ENCODE results near the gene MIER2. TPM values are rescaled to one million over a fixed set of nuclear protein-coding genes. Genes with fewer than 3 reads are reported as not detected.
"Not testable (repeated sequence)": the region's sequence is repeated elsewhere in the genome, so short reads cannot be mapped to it uniquely, and the experiment has no call there.

Gene MIER2
- total and polyA plus RNA-seq, 4 donors, result 9.4 to 49.0 (median 28.4) TPM

DNA sequence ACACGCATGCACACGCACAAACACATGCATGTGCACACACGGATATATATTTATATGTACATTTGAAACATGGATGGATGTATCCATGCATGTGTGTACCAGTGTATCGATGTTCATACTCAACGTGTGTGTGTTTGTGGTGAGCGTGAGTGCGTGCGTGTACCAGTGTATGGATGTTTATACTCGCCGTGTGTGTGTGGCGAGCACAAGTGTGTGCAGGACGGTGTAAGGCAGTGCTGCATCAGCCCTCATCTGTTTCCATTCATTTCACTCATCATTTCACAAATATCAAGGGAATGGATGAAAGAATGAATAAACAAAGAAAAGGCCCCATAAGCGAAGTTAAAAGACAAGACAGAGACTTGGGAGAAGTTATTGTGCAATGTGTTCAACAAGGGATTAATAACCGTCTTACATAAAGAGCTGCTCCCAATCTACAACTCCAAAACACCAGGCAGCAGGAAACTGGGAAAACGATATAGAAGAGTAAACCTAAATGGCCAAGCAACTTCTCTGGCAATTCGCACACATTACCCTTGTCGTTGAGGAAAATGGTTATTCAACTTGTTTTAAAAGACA, 21.7 kb upstream of the MIER2 start:
- DNase-seq (ENCODE audit: low read depth in 4 of 6, low spot score in 6 of 6), result no peak
- Histone ChIP-seq H3K4me3 (ENCODE audit: low read depth, low read length) (no peak overlapping the region), H3K27me3 (ENCODE audit: control insufficient read depth, insufficient read depth, low read length) (no peaks in the 10 kb centered on the region), H3K9me3 (ENCODE audit: control insufficient read depth, insufficient read depth, low read length) (no peaks in the 10 kb centered on the region), H3K4me1 (ENCODE audit: control insufficient read depth, insufficient read depth, low read length) (no peaks in the 10 kb centered on the region), H3K27ac (ENCODE audit: low read depth, low read length) (no peak overlapping the region), H3K36me3 (ENCODE audit: control insufficient read depth, insufficient read depth, low read length) (no peaks in the 10 kb centered on the region)
- WGBS (ENCODE audit: insufficient coverage), result 93% methylated on average over 7 of the region's 17 CpGs

DNA sequence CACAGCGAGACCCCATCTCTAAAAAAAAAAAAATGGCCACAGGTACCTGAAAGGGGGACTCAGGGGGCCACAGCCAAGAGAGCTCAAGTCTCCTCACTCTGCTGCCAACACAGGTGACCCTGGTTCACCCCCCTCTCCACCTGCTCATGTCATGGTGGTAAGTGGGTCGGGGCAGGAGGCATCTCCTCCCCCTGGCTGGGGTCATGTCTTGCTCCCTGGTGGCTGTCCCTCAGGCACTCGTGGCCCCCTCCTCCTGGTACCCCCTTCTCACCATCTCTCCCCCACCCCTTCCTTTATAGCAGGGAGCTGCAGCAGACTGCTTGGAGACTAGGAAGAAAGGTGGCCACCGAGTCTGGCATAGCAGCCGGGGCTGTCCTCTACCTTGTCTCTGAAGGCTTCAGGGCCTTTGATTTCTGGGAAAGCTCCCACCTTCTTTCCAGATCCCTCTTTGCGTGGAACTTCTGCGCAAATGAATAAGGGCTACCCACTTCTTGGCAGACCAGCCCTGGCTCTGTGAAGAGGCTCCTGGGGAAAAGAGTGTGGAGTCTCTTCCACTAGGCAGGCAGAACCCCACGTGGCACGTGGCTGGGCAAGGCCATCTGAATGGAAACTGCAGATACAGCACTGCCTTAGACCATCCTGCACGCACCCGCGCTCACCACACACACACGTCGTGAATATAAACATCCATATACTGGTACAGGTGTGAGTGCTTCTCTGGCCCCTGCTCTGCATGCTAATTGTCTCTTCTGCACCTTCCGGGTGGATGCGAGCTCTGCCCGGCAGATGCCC, 20.1 kb upstream of the MIER2 start:
- no peaks in the 10 kb centered on the region for H3K36me3 ChIP-seq (ENCODE audit: control insufficient read depth, insufficient read depth, low read length)
- H3K27me3 ChIP-seq (ENCODE audit: control insufficient read depth, insufficient read depth, low read length), result no peaks in the 10 kb centered on the region
- no peaks in the 10 kb centered on the region for H3K9me3 ChIP-seq (ENCODE audit: control insufficient read depth, insufficient read depth, low read length)
- H3K27ac ChIP-seq (ENCODE audit: low read depth, low read length), result no peak overlapping the region
- no peaks in the 10 kb centered on the region for H3K4me1 ChIP-seq (ENCODE audit: control insufficient read depth, insufficient read depth, low read length)
- WGBS (ENCODE audit: insufficient coverage), result 71% methylated on average over 13 of the region's 17 CpGs
- peak in 1 of 6 donors; percentile 26 for DNase-seq (ENCODE audit: low read depth in 4 of 6, low spot score in 6 of 6)
- no peak overlapping the region for H3K4me3 ChIP-seq (ENCODE audit: low read depth, low read length)

DNA sequence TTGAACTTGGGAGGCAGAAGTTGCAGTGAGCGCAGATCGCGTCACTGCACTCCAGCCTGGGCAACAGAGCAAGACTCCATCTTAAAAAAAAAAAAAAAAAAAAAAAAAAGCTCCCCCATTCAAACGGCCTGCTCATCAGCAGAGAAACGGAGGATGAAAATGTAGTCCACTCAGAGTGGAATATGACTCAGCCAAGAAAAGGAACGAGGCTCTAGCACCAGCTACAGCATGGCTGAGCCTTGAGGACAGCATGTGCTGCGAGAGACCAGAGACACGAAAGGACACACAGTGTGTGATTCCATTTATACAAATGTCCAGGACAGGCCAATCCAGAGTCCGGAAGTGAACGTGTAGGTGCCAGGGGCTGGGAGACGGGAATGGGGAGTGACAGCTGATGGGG, 18.1 kb upstream of the MIER2 start:
- Histone ChIP-seq H3K27ac (ENCODE audit: low read depth, low read length) (no peak overlapping the region), H3K27me3 (ENCODE audit: control insufficient read depth, insufficient read depth, low read length) (no peaks in the 10 kb centered on the region), H3K4me3 (ENCODE audit: low read depth, low read length) (no peak overlapping the region), H3K9me3 (ENCODE audit: control insufficient read depth, insufficient read depth, low read length) (no peaks in the 10 kb centered on the region), H3K4me1 (ENCODE audit: control insufficient read depth, insufficient read depth, low read length) (peaks cover 2% of the 10 kb centered on the region), H3K36me3 (ENCODE audit: control insufficient read depth, insufficient read depth, low read length) (no peaks in the 10 kb centered on the region)
- WGBS (ENCODE audit: insufficient coverage), result 92% methylated on average over 8 of the region's 11 CpGs
- no peak for DNase-seq (ENCODE audit: low read depth in 4 of 6, low spot score in 6 of 6)

DNA sequence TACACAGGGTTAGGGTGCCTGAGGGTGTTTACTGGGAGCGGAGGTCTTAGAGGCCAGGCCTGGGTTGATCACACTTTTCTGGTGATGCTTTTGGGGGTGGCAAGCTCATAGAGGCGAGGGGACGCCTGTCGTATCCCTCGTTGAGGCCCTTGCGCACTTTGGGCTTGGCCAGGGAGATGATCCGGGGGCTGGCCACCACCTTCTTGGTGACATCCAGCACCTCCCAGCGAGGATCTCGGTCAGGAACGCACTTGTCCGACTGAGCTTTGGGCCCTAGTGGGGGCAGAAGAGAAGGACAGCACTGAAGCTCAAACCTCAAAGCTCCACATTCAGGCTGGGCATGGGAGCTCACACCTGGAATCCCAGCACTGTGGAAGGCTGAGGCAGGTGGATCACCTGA, 17.6 kb upstream of the MIER2 start:
- H3K4me3 ChIP-seq (ENCODE audit: low read depth, low read length), result no peak overlapping the region
- H3K9me3 ChIP-seq (ENCODE audit: control insufficient read depth, insufficient read depth, low read length), result no peaks in the 10 kb centered on the region
- peaks cover 2% of the 10 kb centered on the region for H3K4me1 ChIP-seq (ENCODE audit: control insufficient read depth, insufficient read depth, low read length)
- H3K27me3 ChIP-seq (ENCODE audit: control insufficient read depth, insufficient read depth, low read length), result no peaks in the 10 kb centered on the region
- H3K36me3 ChIP-seq (ENCODE audit: control insufficient read depth, insufficient read depth, low read length), result no peaks in the 10 kb centered on the region
- DNase-seq (ENCODE audit: low read depth in 4 of 6, low spot score in 6 of 6), result no peak
- H3K27ac ChIP-seq (ENCODE audit: low read depth, low read length), result no peak overlapping the region
- WGBS (ENCODE audit: insufficient coverage), result 96% methylated on average over 10 of the region's 11 CpGs

DNA sequence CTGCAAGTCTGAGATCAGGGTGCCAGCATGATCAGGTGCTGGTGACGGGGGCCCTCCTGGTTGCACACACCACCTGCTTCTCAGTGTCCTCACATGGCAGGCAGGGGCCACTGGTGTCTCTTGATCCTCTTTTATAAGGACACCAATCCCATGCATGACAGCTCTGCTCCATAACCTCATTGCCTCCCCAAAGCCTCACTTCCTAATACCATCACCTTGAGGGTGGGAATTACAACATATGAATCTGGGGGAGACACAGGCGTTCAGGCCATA, 15.0 kb upstream of the MIER2 start:
- DNase-seq (ENCODE audit: low read depth in 4 of 6, low spot score in 6 of 6), result no peak
- H3K27me3 ChIP-seq (ENCODE audit: control insufficient read depth, insufficient read depth, low read length), result no peaks in the 10 kb centered on the region
- no peaks in the 10 kb centered on the region for H3K36me3 ChIP-seq (ENCODE audit: control insufficient read depth, insufficient read depth, low read length)
- 89% methylated on average over 1 of the region's 2 CpGs for WGBS (ENCODE audit: insufficient coverage)
- H3K9me3 ChIP-seq (ENCODE audit: control insufficient read depth, insufficient read depth, low read length), result no peaks in the 10 kb centered on the region
- H3K27ac ChIP-seq (ENCODE audit: low read depth, low read length), result no peak overlapping the region
- H3K4me3 ChIP-seq (ENCODE audit: low read depth, low read length), result no peak overlapping the region
- H3K4me1 ChIP-seq (ENCODE audit: control insufficient read depth, insufficient read depth, low read length), result peaks cover 2% of the 10 kb centered on the region

DNA sequence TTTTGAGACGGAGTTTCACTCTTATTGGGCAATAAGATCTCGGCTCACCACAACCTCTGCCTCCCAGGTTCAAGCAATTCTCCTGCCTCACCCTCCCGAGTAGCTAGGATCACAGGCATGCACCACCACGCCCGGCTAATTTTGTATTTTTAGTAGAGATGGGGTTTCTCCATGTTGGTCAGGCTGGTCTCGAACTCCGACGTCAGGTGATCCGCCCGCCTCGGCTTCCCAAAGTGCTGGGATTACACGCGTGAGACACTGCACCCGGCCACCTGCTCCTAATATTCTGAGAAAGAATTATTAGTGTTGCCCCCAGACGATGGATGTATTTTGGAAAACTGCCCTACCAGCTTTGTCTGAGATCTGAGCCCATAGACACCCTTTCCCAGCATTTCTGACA, 10.9 kb upstream of the MIER2 start:
- not testable (repeated sequence) for H3K27me3 ChIP-seq (ENCODE audit: control insufficient read depth, insufficient read depth, low read length); H3K4me1 ChIP-seq (ENCODE audit: control insufficient read depth, insufficient read depth, low read length); H3K4me3 ChIP-seq (ENCODE audit: low read depth, low read length); H3K27ac ChIP-seq (ENCODE audit: low read depth, low read length); H3K36me3 ChIP-seq (ENCODE audit: control insufficient read depth, insufficient read depth, low read length); H3K9me3 ChIP-seq (ENCODE audit: control insufficient read depth, insufficient read depth, low read length); DNase-seq (ENCODE audit: low read depth in 4 of 6, low spot score in 6 of 6)
- WGBS (ENCODE audit: insufficient coverage), result 96% methylated on average over 8 of the region's 15 CpGs

DNA sequence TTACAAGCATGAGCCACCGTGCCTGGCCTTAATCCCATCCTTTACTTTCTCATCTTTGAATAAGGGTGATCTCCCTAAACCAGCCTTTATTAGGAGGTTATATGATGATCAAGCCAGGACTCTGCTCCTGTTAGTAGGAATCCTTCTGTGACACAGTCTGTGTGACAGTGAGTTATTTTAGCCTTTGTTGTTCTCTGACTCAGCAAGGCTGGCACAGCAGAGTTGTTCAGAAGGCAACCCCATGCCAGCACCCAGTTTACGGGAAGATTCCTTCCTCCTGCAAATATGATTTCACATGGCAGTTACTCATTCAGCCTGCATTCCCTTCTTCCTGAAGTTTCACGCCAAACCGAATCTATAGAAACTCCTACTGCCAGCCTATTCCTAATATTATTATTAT, 10.5 kb upstream of the MIER2 start:
- Histone ChIP-seq H3K9me3 (ENCODE audit: control insufficient read depth, insufficient read depth, low read length) (peaks cover 3% of the 10 kb centered on the region), H3K27me3 (ENCODE audit: control insufficient read depth, insufficient read depth, low read length) (no peaks in the 10 kb centered on the region), H3K27ac (ENCODE audit: low read depth, low read length) (no peak overlapping the region), H3K4me1 (ENCODE audit: control insufficient read depth, insufficient read depth, low read length) (peaks cover 2% of the 10 kb centered on the region), H3K4me3 (ENCODE audit: low read depth, low read length) (no peak overlapping the region), H3K36me3 (ENCODE audit: control insufficient read depth, insufficient read depth, low read length) (no peaks in the 10 kb centered on the region)
- DNase-seq (ENCODE audit: low read depth in 4 of 6, low spot score in 6 of 6), result no peak
- WGBS (ENCODE audit: insufficient coverage), result no CpG with 5 or more reads among the region's 4 CpGs

DNA sequence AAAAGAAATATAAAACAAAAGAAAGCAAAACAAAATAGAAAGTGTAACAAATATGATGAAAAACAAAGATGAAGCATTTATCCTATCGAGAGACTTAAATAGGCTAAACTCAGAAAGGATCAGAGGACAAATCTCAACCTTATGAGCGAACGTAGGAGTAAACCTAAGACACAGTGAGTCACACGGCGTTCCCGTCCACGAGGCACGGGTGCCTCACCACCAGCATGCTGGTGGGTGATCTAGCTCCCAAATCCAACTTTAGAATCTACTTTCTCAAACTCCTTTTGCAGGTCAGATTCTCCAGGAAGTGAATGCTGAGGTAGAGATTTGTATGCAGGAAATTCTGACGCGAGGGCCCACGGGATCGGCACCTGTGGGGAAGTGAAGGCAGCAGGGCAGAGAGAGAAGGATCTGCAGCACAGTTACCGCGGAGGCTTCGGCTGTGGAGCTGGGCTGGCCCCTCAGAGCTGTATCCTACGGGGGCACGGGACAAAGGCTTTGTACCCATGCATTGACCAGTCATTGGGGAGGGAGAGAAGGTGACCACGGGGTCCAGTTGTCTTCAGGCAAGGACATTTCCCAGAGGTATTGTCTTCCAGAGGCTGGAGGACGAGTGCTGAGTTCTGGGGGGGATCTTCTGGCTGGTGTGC, 7.5 kb upstream of the MIER2 start:
- H3K36me3 ChIP-seq (ENCODE audit: control insufficient read depth, insufficient read depth, low read length), result no peaks in the 10 kb centered on the region
- DNase-seq (ENCODE audit: low read depth in 4 of 6, low spot score in 6 of 6), result no peak
- H3K4me1 ChIP-seq (ENCODE audit: control insufficient read depth, insufficient read depth, low read length), result no peaks in the 10 kb centered on the region
- 65% methylated on average over 12 of the region's 19 CpGs for WGBS (ENCODE audit: insufficient coverage)
- no peak overlapping the region for H3K4me3 ChIP-seq (ENCODE audit: low read depth, low read length)
- H3K9me3 ChIP-seq (ENCODE audit: control insufficient read depth, insufficient read depth, low read length), result peaks cover 3% of the 10 kb centered on the region
- H3K27ac ChIP-seq (ENCODE audit: low read depth, low read length), result no peak overlapping the region
- no peaks in the 10 kb centered on the region for H3K27me3 ChIP-seq (ENCODE audit: control insufficient read depth, insufficient read depth, low read length)

DNA sequence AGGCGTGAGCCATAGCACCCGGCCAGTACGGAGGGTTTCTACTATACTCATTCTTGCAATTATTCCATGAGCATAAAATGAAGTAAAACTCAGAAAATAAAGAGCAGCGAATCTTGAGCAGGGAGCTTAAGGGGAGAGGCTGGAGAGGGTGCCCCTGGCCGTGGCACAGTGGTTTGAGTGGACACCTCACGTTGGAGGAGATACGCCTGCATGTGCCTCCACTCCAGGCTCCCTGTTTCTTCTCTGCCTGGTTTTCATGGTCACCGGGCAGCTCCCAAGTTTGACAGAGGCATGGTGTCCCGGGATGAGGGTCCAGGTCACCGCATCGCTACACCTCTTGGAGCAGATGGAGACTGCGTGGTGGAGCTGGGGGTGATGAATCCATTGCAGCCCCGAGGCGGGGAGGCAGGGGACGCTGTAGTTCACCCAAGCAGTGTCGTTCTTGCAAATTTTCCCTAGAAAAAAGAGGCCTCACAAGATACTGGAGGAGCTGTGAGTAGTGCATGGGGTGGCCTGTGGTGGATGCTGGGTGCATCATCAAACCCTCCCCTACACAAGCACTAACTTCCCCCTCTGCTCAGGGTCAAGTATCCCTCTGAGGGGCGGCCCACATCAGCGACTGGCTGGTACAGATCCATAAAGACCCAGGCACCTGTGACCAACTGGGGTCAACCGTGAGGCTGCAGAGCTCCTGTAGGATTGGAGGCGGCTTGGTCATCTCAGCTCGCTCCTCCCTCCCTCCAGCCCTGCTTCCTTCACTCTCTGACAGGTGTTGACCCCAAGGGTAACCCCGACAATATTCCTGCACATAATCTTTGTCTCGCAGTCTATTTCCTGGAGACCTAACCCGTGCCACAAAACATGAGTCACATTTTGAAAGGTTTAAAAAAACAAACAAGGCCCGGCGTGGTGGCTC, 3.6 kb upstream of the MIER2 start:
- Histone ChIP-seq H3K27ac (ENCODE audit: low read depth, low read length) (no peak overlapping the region), H3K9me3 (ENCODE audit: control insufficient read depth, insufficient read depth, low read length) (no peaks in the 10 kb centered on the region), H3K27me3 (ENCODE audit: control insufficient read depth, insufficient read depth, low read length) (no peaks in the 10 kb centered on the region), H3K4me3 (ENCODE audit: low read depth, low read length) (no peak overlapping the region), H3K36me3 (ENCODE audit: control insufficient read depth, insufficient read depth, low read length) (no peaks in the 10 kb centered on the region), H3K4me1 (ENCODE audit: control insufficient read depth, insufficient read depth, low read length) (peaks cover 13% of the 10 kb centered on the region)
- WGBS (ENCODE audit: insufficient coverage), result 66% methylated on average over 22 of the region's 26 CpGs
- no peak for DNase-seq (ENCODE audit: low read depth in 4 of 6, low spot score in 6 of 6)
